Measurements from ENCODE around the gene CABCOCO1.

GRCh38 chr10:61797304-61798153 is 134.8 kb downstream of the CABCOCO1 start:
- no peak for TF ChIP-seq CTCF (IDR thresholded peaks at IDR 0.05 in 2 of 3, conservative IDR thresholded peaks at IDR 0.05 in 1 of 3; ENCODE audit: control insufficient read depth in 2 of 3, extremely low read depth in 1 of 3, insufficient read depth in 1 of 3, low read depth in 3 of 3, low read length in 3 of 3)
- no peak for TF ChIP-seq POLR2AphosphoS5 (IDR thresholded peaks at IDR 0.05; ENCODE audit: low read length)
- no peak for TF ChIP-seq BCL3 (IDR thresholded peaks at IDR 0.05; ENCODE audit: borderline replicate concordance, insufficient read depth, low read depth, low read length, poor library complexity, severe bottlenecking)
- TF ChIP-seq PML (IDR thresholded peaks at IDR 0.05; ENCODE audit: low read length) = no peak
- no peak for TF ChIP-seq IKZF1 (conservative IDR thresholded peaks at IDR 0.05)
- no peak for TF ChIP-seq TAF1 (IDR thresholded peaks at IDR 0.05; ENCODE audit: borderline replicate concordance, low read depth, low read length)
